Small intestine (tissue), 7 donors: Measurements from ENCODE around the gene SCTR. TPM values are rescaled to one million over a fixed set of nuclear protein-coding genes. Genes with fewer than 3 reads are reported as not detected.

ENCODE experiments used
- DNase-seq, 2 donors: peaks; one replicate each; pipeline versions ENCODE4 v3.0.0 to v3.0.0-alpha.2; 2013
- FAIRE-seq: peaks from 2 replicates; lab custom pipeline; 2012; peaks lifted over from hg19 to GRCh38; lab: Jason Lieb, UNC
- H3K27ac ChIP-seq, 3 donors: one replicate each; pipeline ENCODE4 v1.5.1; 2013; ENCODE audit warnings: low read length in 2 of 3, mild to moderate bottlenecking in 2 of 3, control low read depth in 1 of 3, inconsistent platforms in 1 of 3, low read depth in 1 of 3, moderate library complexity in 1 of 3
- H3K27me3 ChIP-seq, 3 donors: one replicate each; pipeline ENCODE4 v1.6.1; 2013; ENCODE audit warnings: low read length in 3 of 3, inconsistent platforms in 1 of 3; ENCODE audit not compliant: control insufficient read depth in 3 of 3, insufficient read depth in 3 of 3
- H3K36me3 ChIP-seq, 3 donors: one replicate each; pipeline ENCODE4 v1.6.1; 2013; ENCODE audit warnings: low read length in 3 of 3, inconsistent platforms in 1 of 3, low read depth in 1 of 3, mild to moderate bottlenecking in 1 of 3, moderate library complexity in 1 of 3; ENCODE audit not compliant: control insufficient read depth in 3 of 3, insufficient read depth in 2 of 3
- H3K4me1 ChIP-seq, 3 donors: one replicate each; pipeline ENCODE4 v1.6.1; 2013; ENCODE audit warnings: low read length in 2 of 3, inconsistent platforms in 1 of 3, low read depth in 1 of 3, mild to moderate bottlenecking in 1 of 3, moderate library complexity in 1 of 3; ENCODE audit not compliant: control insufficient read depth in 3 of 3, insufficient read depth in 2 of 3
- H3K4me3 ChIP-seq, 3 donors: one replicate each; pipeline ENCODE4 v1.5.1; 2013; ENCODE audit warnings: low read length in 3 of 3, control low read depth in 1 of 3, inconsistent platforms in 1 of 3, low read depth in 1 of 3, mild to moderate bottlenecking in 1 of 3, moderate library complexity in 1 of 3
- H3K9me3 ChIP-seq, 2 donors: one replicate each; pipeline ENCODE4 v1.6.1; 2013; ENCODE audit warnings: low read depth in 1 of 2, low read length in 1 of 2; ENCODE audit not compliant: control insufficient read depth in 2 of 2, insufficient read depth in 1 of 2
- WGBS, 3 donors: extraction: QIAGEN DNeasy Blood & Tissue Kit; methylation state at CpG; one replicate each; pipeline ENCODE4 v1.1.7; 2013; 5-methylcytosine and 5-hydroxymethylcytosine counted together
- polyA plus RNA-seq, 4 donors: library from polyadenylated mRNA; stranded (reverse) in 3 of 4; unstranded in 1 of 4; fragments of 200-250 nt in 3 of 4; fragments of 120-200 nt in 1 of 4; gene quantifications; one replicate each; pipeline versions ENCODE4 v1.2.1 to v1.2.3, GENCODE V29; 2013
- donor health status: healthy with polysubstance abuse.
- donor health status: control.
- donor health status: control.
- donor health status: Bipolar disorder and iron deficiency.
- donor health status: healthy.

The SCTR gene
- polyA plus RNA-seq, 4 donors = 15.0 to 48.8 (median 42.3) TPM

DNA sequence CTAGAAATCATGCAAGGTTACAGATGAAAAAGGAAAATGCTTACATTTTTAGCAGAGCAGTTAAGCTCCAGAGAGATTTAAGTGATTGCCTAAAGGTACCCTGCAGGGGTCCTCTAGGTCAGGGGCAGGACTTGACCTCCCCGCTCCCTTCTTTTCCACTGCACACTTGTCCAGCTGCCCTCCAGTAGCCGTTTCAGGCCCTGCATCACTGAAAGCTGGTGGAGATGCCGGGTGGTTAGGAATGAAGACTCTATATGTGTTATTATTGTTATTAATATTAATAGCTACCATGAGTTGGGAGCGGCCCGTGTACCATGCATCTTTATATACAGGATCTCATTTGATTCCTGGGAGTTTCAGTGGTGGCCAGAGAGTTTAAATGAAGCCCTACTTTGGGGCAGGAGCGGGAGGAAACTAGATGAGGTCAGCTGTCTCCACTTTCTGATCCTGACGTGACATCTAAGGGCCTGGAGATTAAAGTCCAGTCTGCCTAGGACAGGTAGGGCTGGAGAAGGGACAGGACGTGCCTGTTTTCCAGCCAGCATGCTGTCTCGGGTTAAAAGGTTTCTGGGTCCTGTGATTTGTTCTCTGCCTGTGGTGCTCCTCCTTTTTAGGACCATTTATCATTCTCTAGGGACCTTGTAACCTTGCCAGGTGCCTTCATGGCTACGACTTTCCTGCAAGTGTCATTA lies 90.5 kb downstream of the SCTR start:
- FAIRE-seq (no peak), DNase-seq (peak; percentile 80 to 95)
- Histone ChIP-seq H3K27me3 (no peaks in the 10 kb centered on the region), H3K36me3 (peaks cover 0 to 53% (median 0%) of the 10 kb centered on the region in 3 donors), H3K9me3 (no peaks in the 10 kb centered on the region), H3K4me1 (peaks cover 5 to 77% (median 6%) of the 10 kb centered on the region in 3 donors), H3K4me3 (peak overlapping the region in 2 of 3 donors; percentile 71 to 85), H3K27ac (peak overlapping the region; percentile 85 to 98 (median 86))
- 31 to 68% (median 50%) methylated on average over 10 of the region's 10 CpGs for WGBS, 3 donors

DNA sequence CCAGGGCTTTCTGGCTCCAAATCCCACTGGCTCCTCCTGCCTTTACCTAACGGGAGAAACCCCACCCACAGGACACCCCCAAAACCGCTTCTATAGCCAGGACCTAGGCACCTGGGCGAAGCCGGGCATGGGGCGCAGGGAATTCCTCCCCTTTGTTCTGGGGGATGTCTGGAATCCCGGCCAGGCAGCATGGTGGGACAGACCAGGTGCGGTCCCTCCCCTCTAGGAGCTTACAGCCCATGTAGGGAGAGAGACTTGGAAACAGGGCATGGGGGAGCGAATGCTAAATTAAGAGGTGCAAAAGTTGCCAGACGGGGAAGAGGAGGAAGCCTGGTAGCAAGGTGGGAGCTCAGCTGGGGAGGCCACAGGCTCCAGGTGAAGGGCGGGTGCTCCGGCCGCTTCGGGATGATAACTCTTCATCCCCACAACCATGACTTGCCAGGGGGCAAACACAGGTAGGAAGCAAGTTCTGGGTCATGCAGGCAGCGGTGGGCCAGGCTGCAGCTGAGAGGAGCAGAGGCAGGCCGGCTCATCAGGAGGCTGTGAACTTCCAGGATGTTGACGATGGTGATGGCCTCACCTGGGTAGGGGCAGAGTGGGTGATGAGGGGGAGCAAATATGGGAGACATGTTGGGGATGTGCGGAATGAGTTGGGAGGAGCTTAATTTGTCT lies 91.3 kb downstream of the SCTR start:
- peaks cover 5 to 77% (median 6%) of the 10 kb centered on the region in 3 donors for H3K4me1 ChIP-seq
- no peaks in the 10 kb centered on the region for H3K27me3 ChIP-seq
- H3K27ac ChIP-seq = peak overlapping the region; percentile 85 to 98 (median 86)
- FAIRE-seq = no peak
- no peaks in the 10 kb centered on the region for H3K9me3 ChIP-seq
- DNase-seq = peak in 1 of 2 donors; percentile 41
- peaks cover 0 to 45% (median 0%) of the 10 kb centered on the region in 3 donors for H3K36me3 ChIP-seq
- 64 to 80% (median 77%) methylated on average over 17 of the region's 17 CpGs for whole genome bisulfite sequencing, 3 donors
- H3K4me3 ChIP-seq = peak overlapping the region in 2 of 3 donors; percentile 71 to 85

GRCh38 chr2:119431976-119432850 lies 92.1 kb downstream of the SCTR start:
- peaks cover 0 to 38% (median 0%) of the 10 kb centered on the region in 3 donors for H3K36me3 ChIP-seq
- DNase-seq (peak; percentile 60 to 62), FAIRE-seq (no peak)
- peak overlapping the region; percentile 50 to 85 (median 71) for H3K4me3 ChIP-seq
- H3K27me3 ChIP-seq = no peaks in the 10 kb centered on the region
- 3 to 8% (median 5%) methylated on average over 43 to 53 of the region's 53 CpGs for WGBS, 3 donors
- H3K9me3 ChIP-seq = no peaks in the 10 kb centered on the region
- peak overlapping the region; percentile 85 to 98 (median 86) for H3K27ac ChIP-seq
- H3K4me1 ChIP-seq = peaks cover 5 to 77% (median 7%) of the 10 kb centered on the region in 3 donors

DNA sequence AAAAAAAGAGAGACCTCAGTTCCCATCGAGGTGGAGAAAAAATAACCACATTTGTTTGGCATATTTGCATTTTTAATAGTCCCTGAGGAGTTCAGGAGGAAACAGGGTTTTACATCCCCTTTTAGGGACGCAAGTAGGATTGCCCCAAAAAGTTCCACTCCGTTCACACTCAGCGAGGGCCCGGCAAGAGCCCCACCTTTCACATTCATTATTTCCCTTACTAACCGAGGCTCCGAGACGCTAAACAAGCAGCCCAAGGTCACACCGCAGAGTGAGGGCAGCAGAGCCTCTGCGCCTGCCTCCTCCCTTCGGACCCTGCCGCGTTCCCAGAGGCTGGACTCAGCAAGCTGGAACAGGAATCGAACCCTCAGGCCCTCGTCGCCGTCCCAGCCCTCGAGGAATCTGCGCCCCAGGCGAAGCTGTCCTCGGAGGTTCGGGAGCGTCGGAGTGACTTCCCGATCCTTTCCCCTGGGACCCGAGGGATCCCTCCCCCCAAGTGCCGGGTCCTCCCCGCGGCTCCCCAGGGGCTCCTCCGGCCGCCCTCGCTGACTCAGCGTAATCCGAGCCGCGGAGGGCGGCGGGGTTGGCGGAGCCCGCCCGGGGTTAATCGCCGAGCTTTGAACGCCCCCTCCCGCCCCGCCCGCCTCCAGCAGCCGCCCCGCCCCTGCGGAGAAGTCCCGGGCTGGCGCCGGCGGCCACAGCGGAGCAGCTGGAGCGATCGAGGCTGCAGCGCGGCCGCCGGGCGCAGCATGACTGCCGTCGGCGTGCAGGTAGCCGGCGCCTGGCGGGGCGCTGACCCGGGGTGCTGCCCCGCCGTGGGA lies 92.9 kb downstream of the SCTR start, which contains the start of gene TMEM37:
Gene TMEM37 (plus strand): TSS at position 700 of the 821 bp plus-strand sequence. CDS start 50 bp downstream, at position 750.
- WGBS, 3 donors = 2 to 5% (median 3%) methylated on average over 55 to 72 of the region's 72 CpGs
- FAIRE-seq (no peak), DNase-seq (peak; percentile 85 to 93)
- Histone ChIP-seq H3K4me3 (peak within 1 kb of the TSS; percentile 50 to 87 (median 85)), H3K27me3 (no peaks in the 10 kb centered on the region), H3K4me1 (peaks cover 5 to 82% (median 9%) of the 10 kb centered on the region in 3 donors), H3K36me3 (peaks cover 0 to 29% (median 0%) of the 10 kb centered on the region in 3 donors), H3K9me3 (no peaks in the 10 kb centered on the region), H3K27ac (peak within 1 kb of the TSS; percentile 85 to 98 (median 90))

DNA sequence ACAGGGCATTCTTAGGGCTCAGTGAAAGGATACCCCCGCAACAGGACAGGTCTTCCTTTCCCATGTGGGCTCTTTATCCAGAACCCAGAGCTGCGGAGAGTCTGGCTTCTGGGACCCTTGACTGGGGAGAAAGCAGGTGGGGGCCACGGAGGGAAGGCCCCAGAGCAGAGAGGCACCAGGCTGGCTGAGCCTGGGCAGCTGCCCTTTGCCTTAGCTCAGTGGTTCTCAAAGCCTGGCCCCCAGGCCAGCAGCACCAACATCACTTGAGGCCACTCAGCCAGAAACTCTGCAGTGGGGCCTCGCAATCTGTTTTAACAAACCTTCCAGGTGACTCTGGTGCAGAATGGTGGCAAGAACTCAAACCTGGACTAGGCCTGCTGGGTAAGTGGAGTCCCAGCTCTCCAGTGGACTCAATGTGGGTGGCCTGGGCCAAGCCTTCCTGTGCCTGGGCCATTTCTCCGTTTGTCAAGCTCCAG lies 94.2 kb downstream of the SCTR start:
- DNase-seq (peak in 1 of 2 donors; percentile 30), FAIRE-seq (no peak)
- Histone ChIP-seq H3K27me3 (no peaks in the 10 kb centered on the region), H3K4me1 (peaks cover 11 to 84% (median 13%) of the 10 kb centered on the region in 3 donors), H3K36me3 (peaks cover 0 to 16% (median 0%) of the 10 kb centered on the region in 3 donors), H3K9me3 (no peaks in the 10 kb centered on the region), H3K27ac (peak overlapping the region; percentile 79 to 97 (median 90)), H3K4me3 (no peak overlapping the region)
- 89 to 91% (median 90%) methylated on average over 5 of the region's 5 CpGs for WGBS, 3 donors

DNA sequence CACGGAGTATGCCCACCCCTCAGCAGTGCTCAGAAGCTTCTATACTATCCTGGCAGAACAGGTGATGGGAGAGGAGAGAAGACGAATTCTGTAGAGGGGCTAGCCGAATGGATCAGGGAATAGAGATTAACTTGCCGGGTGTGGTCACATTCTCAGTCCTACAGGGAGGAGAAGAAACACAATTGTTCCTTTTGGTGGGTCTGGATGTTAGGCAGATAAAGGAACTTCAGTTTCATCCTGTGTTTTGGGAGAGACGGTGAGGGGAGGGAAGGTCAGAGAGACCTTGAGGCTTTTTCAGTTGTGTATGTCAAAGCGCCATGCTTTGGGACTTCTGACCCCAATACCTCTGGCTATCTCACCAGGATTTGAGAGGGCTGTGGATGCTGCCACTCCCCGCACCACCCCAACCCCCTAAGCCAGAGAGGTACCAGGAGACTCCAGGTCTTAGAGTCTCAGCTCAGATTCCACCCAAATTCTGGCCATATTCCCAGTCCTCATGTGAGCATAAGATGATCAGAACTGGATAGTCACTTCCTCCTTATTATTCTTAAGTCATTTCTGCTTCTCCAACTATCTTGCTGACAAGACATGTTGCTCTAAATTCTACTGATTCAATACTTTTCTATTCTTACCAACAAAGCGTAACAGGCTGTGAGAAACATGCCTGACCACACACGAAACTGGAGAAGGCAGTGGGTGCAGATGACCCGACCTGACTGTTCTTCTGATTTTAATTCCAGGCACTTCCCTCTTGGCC lies 94.9 kb downstream of the SCTR start:
- Histone ChIP-seq H3K36me3 (peaks cover 0 to 12% (median 0%) of the 10 kb centered on the region in 3 donors), H3K9me3 (no peaks in the 10 kb centered on the region), H3K27me3 (no peaks in the 10 kb centered on the region), H3K4me3 (no peak overlapping the region), H3K27ac (peak overlapping the region; percentile 79 to 94 (median 90)), H3K4me1 (peaks cover 13 to 84% (median 13%) of the 10 kb centered on the region in 3 donors)
- no peak for FAIRE-seq
- DNase-seq = peak; percentile 32 to 50
- 43 to 65% (median 63%) methylated on average over 10 of the region's 10 CpGs for WGBS, 3 donors
